WTC11 (cell line): ENCODE measurements around the gene TBXT. TPM values are rescaled to one million over a fixed set of nuclear protein-coding genes. Genes with fewer than 3 reads are reported as not detected.
"Not testable (repeated sequence)": the region's sequence is repeated elsewhere in the genome, so short reads cannot be mapped to it uniquely, and the experiment has no call there.

Experiments used
- ATAC-seq: fragments of 200-7000 bp; cut with Tn5 transposase; 2 replicates; pipeline ENCODE4 v1.10.0; 2021; ENCODE audit warnings: mild to moderate bottlenecking, moderate library complexity
- CTCF ChIA-PET: fragments of 300-600 bp; sonication (Branson Sonifier 250); formaldehyde crosslinking; loops from one replicate; lab custom pipeline; 2021; ENCODE audit warnings: antibody characterized with exemption; lab: Charles Lee
- POLR2A ChIA-PET: fragments of 350-600 bp; sonication (Branson Sonifier 250); formaldehyde crosslinking; loops from one replicate; lab custom pipeline; 2021; ENCODE audit warnings: antibody characterized with exemption; lab: Charles Lee
- DNase-seq: peaks from one replicate; pipeline ENCODE4 v3.0.0; 2021; ENCODE audit warnings: low spot score
- H3K27ac Mint-ChIP-seq: 2 replicates; pipeline ENCODE4 v1.8.0; 2021; ENCODE audit warnings: mixed read lengths
- H3K27me3 Mint-ChIP-seq: 2 replicates; pipeline ENCODE4 v1.8.0; 2021; ENCODE audit warnings: low read depth, mild to moderate bottlenecking, moderate library complexity, mixed read lengths
- H3K36me3 Mint-ChIP-seq: 2 replicates; pipeline ENCODE4 v1.8.0; 2021; ENCODE audit warnings: mixed read lengths
- H3K4me1 Mint-ChIP-seq: 2 replicates; pipeline ENCODE4 v1.8.0; 2022; ENCODE audit warnings: mixed read lengths
- H3K4me3 Mint-ChIP-seq: 2 replicates; pipeline ENCODE4 v1.8.0; 2021; ENCODE audit warnings: mild to moderate bottlenecking, moderate library complexity, mixed read lengths
- H3K9me3 Mint-ChIP-seq: 2 replicates; pipeline ENCODE4 v1.8.0; 2021; ENCODE audit warnings: mixed read lengths
- AR ChIP-seq: fragments of 250-450 bp; sonication (Bioruptor Pico); IDR thresholded peaks from 2 replicates; pipeline ENCODE4 v1.9.0; 2021; ENCODE audit warnings: mild to moderate bottlenecking
- ESRRA ChIP-seq: sonication (generic); formaldehyde crosslinking; IDR thresholded peaks from 2 replicates; pipeline ENCODE4 v1.8.1; 2022; ENCODE audit warnings: mild to moderate bottlenecking, missing genetic modification reagents, borderline replicate concordance
- ETV6 ChIP-seq: sonication (generic); formaldehyde crosslinking; IDR thresholded peaks from 2 replicates; pipeline ENCODE4 v1.8.1; 2022; ENCODE audit warnings: mild to moderate bottlenecking, missing genetic modification reagents
- JAZF1 ChIP-seq: fragments of 250-450 bp; sonication (Bioruptor Pico); IDR thresholded peaks from 2 replicates; pipeline ENCODE4 v1.9.0; 2021; ENCODE audit warnings: moderate library complexity, mild to moderate bottlenecking, inconsistent platforms
- KAT7 ChIP-seq: sonication (generic); formaldehyde crosslinking; IDR thresholded peaks from 2 replicates; pipeline ENCODE4 v1.8.1; 2023; ENCODE audit warnings: missing genetic modification reagents, mild to moderate bottlenecking, borderline replicate concordance
- MAX ChIP-seq: sonication (generic); formaldehyde crosslinking; IDR thresholded peaks from 2 replicates; pipeline ENCODE4 v1.8.0; 2022; ENCODE audit warnings: mild to moderate bottlenecking, missing genetic modification reagents
- MLX ChIP-seq: sonication (generic); formaldehyde crosslinking; IDR thresholded peaks from 2 replicates; pipeline ENCODE4 v1.8.1; 2023; ENCODE audit warnings: mild to moderate bottlenecking, missing genetic modification reagents, moderate library complexity
- NFATC4 ChIP-seq: fragments of 250-450 bp; sonication (Bioruptor Pico); IDR thresholded peaks from 2 replicates; pipeline ENCODE4 v1.9.0; 2021; ENCODE audit warnings: mild to moderate bottlenecking
- ZNF232 ChIP-seq: sonication (generic); formaldehyde crosslinking; IDR thresholded peaks from 2 replicates; pipeline ENCODE4 v1.8.0; 2022; ENCODE audit warnings: mild to moderate bottlenecking, missing genetic modification reagents
- total RNA-seq: library from RNA; stranded (reverse); gene quantifications from 3 replicates; pipeline ENCODE4 v1.2.3, GENCODE V29; 2021
- TF ChIP-seq, protein P1 (sequence below): sonication (generic); formaldehyde crosslinking; IDR thresholded peaks from 2 replicates; pipeline ENCODE4 v1.8.1; 2023; ENCODE audit warnings: mild to moderate bottlenecking, missing genetic modification reagents
- TF ChIP-seq, protein P2 (sequence below): sonication (generic); formaldehyde crosslinking; IDR thresholded peaks from 2 replicates; pipeline ENCODE4 v1.8.1; 2023; ENCODE audit warnings: mild to moderate bottlenecking, missing genetic modification reagents, borderline replicate concordance

The TBXT gene
- total RNA-seq, 1 experiment from 2014 or later, result 0.15 TPM

DNA sequence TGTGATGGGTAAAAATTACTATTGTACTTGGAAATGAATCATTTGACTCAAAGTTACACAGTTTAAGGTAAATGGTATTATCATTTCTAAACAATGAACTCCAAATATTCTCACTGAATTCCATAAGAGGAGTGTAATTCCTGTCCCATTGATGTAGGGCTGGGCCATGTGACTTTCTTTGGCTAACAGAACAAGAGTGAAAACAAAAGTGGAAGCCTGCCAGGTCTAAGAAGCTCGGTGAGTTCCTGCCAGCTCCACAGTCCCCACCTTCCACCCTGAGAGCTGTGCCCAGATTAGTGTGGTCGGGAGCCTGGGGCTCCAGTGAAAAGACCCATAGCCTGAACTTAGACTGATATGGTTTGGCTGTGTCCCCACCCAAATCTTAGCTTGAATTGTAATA is 24.6 kb downstream of the TBXT start (continued):
- TF ChIP-seq AR (CRISPR knock-in tag), result no peak
- TF ChIP-seq, protein P1, sequence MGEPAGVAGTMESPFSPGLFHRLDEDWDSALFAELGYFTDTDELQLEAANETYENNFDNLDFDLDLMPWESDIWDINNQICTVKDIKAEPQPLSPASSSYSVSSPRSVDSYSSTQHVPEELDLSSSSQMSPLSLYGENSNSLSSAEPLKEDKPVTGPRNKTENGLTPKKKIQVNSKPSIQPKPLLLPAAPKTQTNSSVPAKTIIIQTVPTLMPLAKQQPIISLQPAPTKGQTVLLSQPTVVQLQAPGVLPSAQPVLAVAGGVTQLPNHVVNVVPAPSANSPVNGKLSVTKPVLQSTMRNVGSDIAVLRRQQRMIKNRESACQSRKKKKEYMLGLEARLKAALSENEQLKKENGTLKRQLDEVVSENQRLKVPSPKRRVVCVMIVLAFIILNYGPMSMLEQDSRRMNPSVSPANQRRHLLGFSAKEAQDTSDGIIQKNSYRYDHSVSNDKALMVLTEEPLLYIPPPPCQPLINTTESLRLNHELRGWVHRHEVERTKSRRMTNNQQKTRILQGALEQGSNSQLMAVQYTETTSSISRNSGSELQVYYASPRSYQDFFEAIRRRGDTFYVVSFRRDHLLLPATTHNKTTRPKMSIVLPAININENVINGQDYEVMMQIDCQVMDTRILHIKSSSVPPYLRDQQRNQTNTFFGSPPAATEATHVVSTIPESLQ (CRISPR knock-in tag), result no peak
- TF ChIP-seq KAT7 (CRISPR knock-in tag), result no peak
- TF ChIP-seq NFATC4 (CRISPR knock-in tag), result no peak
- TF ChIP-seq, protein P2, sequence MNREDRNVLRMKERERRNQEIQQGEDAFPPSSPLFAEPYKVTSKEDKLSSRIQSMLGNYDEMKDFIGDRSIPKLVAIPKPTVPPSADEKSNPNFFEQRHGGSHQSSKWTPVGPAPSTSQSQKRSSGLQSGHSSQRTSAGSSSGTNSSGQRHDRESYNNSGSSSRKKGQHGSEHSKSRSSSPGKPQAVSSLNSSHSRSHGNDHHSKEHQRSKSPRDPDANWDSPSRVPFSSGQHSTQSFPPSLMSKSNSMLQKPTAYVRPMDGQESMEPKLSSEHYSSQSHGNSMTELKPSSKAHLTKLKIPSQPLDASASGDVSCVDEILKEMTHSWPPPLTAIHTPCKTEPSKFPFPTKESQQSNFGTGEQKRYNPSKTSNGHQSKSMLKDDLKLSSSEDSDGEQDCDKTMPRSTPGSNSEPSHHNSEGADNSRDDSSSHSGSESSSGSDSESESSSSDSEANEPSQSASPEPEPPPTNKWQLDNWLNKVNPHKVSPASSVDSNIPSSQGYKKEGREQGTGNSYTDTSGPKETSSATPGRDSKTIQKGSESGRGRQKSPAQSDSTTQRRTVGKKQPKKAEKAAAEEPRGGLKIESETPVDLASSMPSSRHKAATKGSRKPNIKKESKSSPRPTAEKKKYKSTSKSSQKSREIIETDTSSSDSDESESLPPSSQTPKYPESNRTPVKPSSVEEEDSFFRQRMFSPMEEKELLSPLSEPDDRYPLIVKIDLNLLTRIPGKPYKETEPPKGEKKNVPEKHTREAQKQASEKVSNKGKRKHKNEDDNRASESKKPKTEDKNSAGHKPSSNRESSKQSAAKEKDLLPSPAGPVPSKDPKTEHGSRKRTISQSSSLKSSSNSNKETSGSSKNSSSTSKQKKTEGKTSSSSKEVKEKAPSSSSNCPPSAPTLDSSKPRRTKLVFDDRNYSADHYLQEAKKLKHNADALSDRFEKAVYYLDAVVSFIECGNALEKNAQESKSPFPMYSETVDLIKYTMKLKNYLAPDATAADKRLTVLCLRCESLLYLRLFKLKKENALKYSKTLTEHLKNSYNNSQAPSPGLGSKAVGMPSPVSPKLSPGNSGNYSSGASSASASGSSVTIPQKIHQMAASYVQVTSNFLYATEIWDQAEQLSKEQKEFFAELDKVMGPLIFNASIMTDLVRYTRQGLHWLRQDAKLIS (CRISPR knock-in tag), result no peak
- no peak for TF ChIP-seq JAZF1 (CRISPR knock-in tag)
- TF ChIP-seq MLX (CRISPR knock-in tag), result no peak
- no peak for TF ChIP-seq ESRRA (CRISPR knock-in tag)
- TF ChIP-seq, all 79 proteins: peak for 0

GRCh38 chr6:166127624-166128472 is 39.8 kb downstream of the TBXT start:
- ChIA-PET POLR2A (no interaction called here), CTCF (interaction anchor here (1.0 to 1.5 kb wide), 2 partner anchors 29 to 30 kb away, joined by 4 to 8 read pairs; no protein-coding TSS in a partner anchor)
- no peaks in the 10 kb centered on the region for H3K27me3 Mint-ChIP-seq
- H3K27ac Mint-ChIP-seq, result no peak overlapping the region
- ATAC-seq (peak; percentile 76), DNase-seq (no peak)
- H3K9me3 Mint-ChIP-seq, result no peaks in the 10 kb centered on the region
- no peaks in the 10 kb centered on the region for H3K36me3 Mint-ChIP-seq
- H3K4me3 Mint-ChIP-seq, result no peak overlapping the region
- no peak for TF ChIP-seq ZNF232
- 0 out of 2 replicates have a peak, but pooled peaks have one; percentile 45 for TF ChIP-seq ETV6 (CRISPR knock-in tag)
- peak; percentile 68 for TF ChIP-seq MAX (CRISPR knock-in tag)
- peaks cover 31% of the 10 kb centered on the region for H3K4me1 Mint-ChIP-seq

GRCh38 chr6:166123115-166123514 is 44.5 kb downstream of the TBXT start:
- H3K4me3 Mint-ChIP-seq, result not testable (repeated sequence)

More at GRCh38 chr6:166123115-166123514, 44.5 kb downstream of the TBXT start:
- H3K36me3 Mint-ChIP-seq, ATAC-seq, CTCF ChIA-PET, H3K9me3 Mint-ChIP-seq, H3K27me3 Mint-ChIP-seq, H3K27ac Mint-ChIP-seq, DNase-seq, POLR2A ChIA-PET: not testable (repeated sequence)
- H3K4me1 Mint-ChIP-seq, result peaks cover 14% of the 10 kb centered on the region
